Muscle layer of colon (tissue), 2 donors: ENCODE results near the gene TUBGCP3.

Source experiments
- H3K27ac ChIP-seq: one replicate; pipeline ENCODE4 v1.7.0; 2013; ENCODE audit warnings: low read depth, mild to moderate bottlenecking, low read length, moderate library complexity
- H3K27me3 ChIP-seq, 2 donors: one replicate each; pipeline ENCODE4 v1.7.0; 2013; ENCODE audit warnings: low read length in 2 of 2, mild to moderate bottlenecking in 2 of 2; ENCODE audit not compliant: insufficient read depth in 2 of 2, control insufficient read depth in 1 of 2
- H3K36me3 ChIP-seq: one replicate; pipeline ENCODE4 v1.7.0; 2013; ENCODE audit warnings: mild to moderate bottlenecking, low read length; ENCODE audit not compliant: insufficient read depth
- H3K4me1 ChIP-seq: one replicate; pipeline ENCODE4 v1.7.0; 2013; ENCODE audit warnings: mild to moderate bottlenecking, low read length; ENCODE audit not compliant: insufficient read depth
- H3K4me3 ChIP-seq, 2 donors: one replicate each; pipeline ENCODE4 v1.7.0; 2013; ENCODE audit warnings: low read length in 2 of 2, low read depth in 1 of 2, mild to moderate bottlenecking in 1 of 2, moderate library complexity in 1 of 2
- H3K9ac ChIP-seq: one replicate; pipeline ENCODE4 v1.7.0; 2013; ENCODE audit warnings: low read length
- H3K9me3 ChIP-seq: one replicate; pipeline ENCODE4 v1.7.0; 2013; ENCODE audit warnings: mild to moderate bottlenecking, low read length
- donor health status: abdominal sarcoma.
- donor health status: Adenocarcinoma of cecum.

Gene TUBGCP3

GRCh38 chr13:112442483-112443090, 145.4 kb downstream of the TUBGCP3 start:
- Histone ChIP-seq H3K4me3 (no peak overlapping the region), H3K4me1 (no peaks in the 10 kb centered on the region), H3K36me3 (no peaks in the 10 kb centered on the region), H3K9ac (no peak overlapping the region), H3K27me3 (peaks cover 6 to 25% of the 10 kb centered on the region in 2 donors), H3K9me3 (no peaks in the 10 kb centered on the region), H3K27ac (no peak overlapping the region)

- no peaks in the 10 kb centered on the region for H3K9me3 ChIP-seq
- no peaks in the 10 kb centered on the region for H3K36me3 ChIP-seq
- H3K9ac ChIP-seq: no peak overlapping the region
- no peaks in the 10 kb centered on the region for H3K4me1 ChIP-seq
- H3K4me3 ChIP-seq: no peak overlapping the region
- peaks cover 6 to 25% of the 10 kb centered on the region in 2 donors for H3K27me3 ChIP-seq
- no peak overlapping the region for H3K27ac ChIP-seq
Observed at GRCh38 chr13:112441779-112442310, 146.1 kb downstream of the TUBGCP3 start.

- Histone ChIP-seq H3K27ac (no peak overlapping the region), H3K4me1 (no peaks in the 10 kb centered on the region), H3K4me3 (no peak overlapping the region), H3K36me3 (no peaks in the 10 kb centered on the region), H3K27me3 (peaks cover 6 to 25% of the 10 kb centered on the region in 2 donors), H3K9me3 (no peaks in the 10 kb centered on the region), H3K9ac (no peak overlapping the region)
Observed at GRCh38 chr13:112441226-112441625, 146.7 kb downstream of the TUBGCP3 start.

GRCh38 chr13:112438515-112438914, 149.4 kb downstream of the TUBGCP3 start:
- Histone ChIP-seq H3K36me3 (no peaks in the 10 kb centered on the region), H3K27ac (no peak overlapping the region), H3K27me3 (peaks cover 3 to 16% of the 10 kb centered on the region in 2 donors), H3K4me1 (no peaks in the 10 kb centered on the region), H3K9me3 (no peaks in the 10 kb centered on the region), H3K4me3 (no peak overlapping the region), H3K9ac (no peak overlapping the region)

GRCh38 chr13:112438094-112438493, 149.9 kb downstream of the TUBGCP3 start:
- no peak overlapping the region for H3K9ac ChIP-seq
- H3K4me1 ChIP-seq: no peaks in the 10 kb centered on the region
- H3K27ac ChIP-seq: no peak overlapping the region
- H3K9me3 ChIP-seq: no peaks in the 10 kb centered on the region
- H3K4me3 ChIP-seq: no peak overlapping the region
- peaks cover 0 to 11% of the 10 kb centered on the region in 2 donors for H3K27me3 ChIP-seq
- H3K36me3 ChIP-seq: no peaks in the 10 kb centered on the region

GRCh38 chr13:112435973-112436372, 152.0 kb downstream of the TUBGCP3 start:
- Histone ChIP-seq H3K9me3 (no peaks in the 10 kb centered on the region), H3K4me1 (no peaks in the 10 kb centered on the region), H3K27ac (no peak overlapping the region), H3K4me3 (no peak overlapping the region), H3K9ac (no peak overlapping the region), H3K36me3 (no peaks in the 10 kb centered on the region), H3K27me3 (no peaks in the 10 kb centered on the region)
